Keratinocyte (primary cell): ENCODE results near the gene CACNA2D1. TPM values are rescaled to one million over a fixed set of nuclear protein-coding genes. Genes with fewer than 3 reads are reported as not detected.

Experiments used
- DNase-seq: peaks from one replicate; pipeline ENCODE4 v3.0.0-alpha.2; 2011; ENCODE audit warnings: low read depth, missing footprints, low spot score
- FAIRE-seq: peaks from 2 replicates; lab custom pipeline; 2011; peaks lifted over from hg19 to GRCh38; lab: Jason Lieb, UNC
- H2AFZ ChIP-seq: 2 replicates; pipeline ENCODE4 v1.6.0; 2012; ENCODE audit warnings: low read length, control low read depth, inconsistent platforms; ENCODE audit not compliant: control insufficient read depth
- H3K27ac ChIP-seq: 2 replicates; pipeline ENCODE4 v1.5.1; 2011; ENCODE audit warnings: low read length; ENCODE audit not compliant: control insufficient read depth, insufficient read depth
- H3K27me3 ChIP-seq: 3 replicates; pipeline ENCODE4 v1.6.0; 2011; ENCODE audit warnings: low read length; ENCODE audit not compliant: control insufficient read depth, insufficient read depth; ENCODE audit errors: extremely low read depth
- H3K36me3 ChIP-seq, 2 experiments: 2 replicates in 1 of 2; 3 replicates in 1 of 2; pipeline ENCODE4 v1.5.1; 2011; ENCODE audit warnings: low read length in 2 of 2, mild to moderate bottlenecking in 1 of 2; ENCODE audit not compliant: control insufficient read depth in 2 of 2, insufficient read depth in 2 of 2; ENCODE audit errors: extremely low read depth in 1 of 2
- H3K4me1 ChIP-seq: 3 replicates; pipeline ENCODE4 v1.5.1; 2011; ENCODE audit warnings: low read length; ENCODE audit not compliant: control insufficient read depth, insufficient read depth; ENCODE audit errors: extremely low read depth
- H3K4me2 ChIP-seq: 3 replicates; pipeline ENCODE4 v1.6.0; 2011; ENCODE audit warnings: low read depth, low read length; ENCODE audit not compliant: control insufficient read depth, insufficient read depth; ENCODE audit errors: extremely low read depth
- H3K4me3 ChIP-seq, 3 experiments: fragments of 200-600 bp in 1 of 3; sonication (generic) in 1 of 3; 2 replicates in 2 of 3; 3 replicates in 1 of 3; pipeline ENCODE4 v1.5.1; 2011 to 2016; ENCODE audit warnings: low read length in 3 of 3, mild to moderate bottlenecking in 3 of 3, control low read depth in 2 of 3, inconsistent platforms in 1 of 3, low read depth in 1 of 3, mixed read lengths in 1 of 3, mixed run types in 1 of 3, moderate library complexity in 1 of 3; ENCODE audit not compliant: control insufficient read depth in 2 of 3, insufficient read depth in 2 of 3; ENCODE audit errors: extremely low read depth in 1 of 3
- H3K79me2 ChIP-seq: 2 replicates; pipeline ENCODE4 v1.6.0; 2012; ENCODE audit warnings: low read length; ENCODE audit not compliant: control insufficient read depth, insufficient read depth
- H3K9ac ChIP-seq: 3 replicates; pipeline ENCODE4 v1.6.0; 2011; ENCODE audit warnings: low read length; ENCODE audit not compliant: control insufficient read depth, insufficient read depth; ENCODE audit errors: extremely low read depth
- H3K9me1 ChIP-seq: 3 replicates; pipeline ENCODE4 v1.6.0; 2011; ENCODE audit warnings: low read length; ENCODE audit not compliant: control insufficient read depth, insufficient read depth; ENCODE audit errors: extremely low read depth
- H3K9me3 ChIP-seq: 2 replicates; pipeline ENCODE4 v1.5.1; 2012; ENCODE audit warnings: low read depth, low read length; ENCODE audit not compliant: control insufficient read depth
- H4K20me1 ChIP-seq: 3 replicates; pipeline ENCODE4 v1.6.0; 2011; ENCODE audit warnings: low read length; ENCODE audit not compliant: control insufficient read depth, insufficient read depth; ENCODE audit errors: extremely low read depth
- CTCF ChIP-seq, 3 experiments: IDR thresholded peaks in 1 of 3; conservative IDR thresholded peaks in 1 of 3; optimal IDR thresholded peaks in 1 of 3; 2 replicates in 2 of 3; 3 replicates in 1 of 3; pipeline versions ENCODE3 to v1.5.1; 2011; ENCODE audit warnings: low read length in 3 of 3, mild to moderate bottlenecking in 3 of 3, moderate library complexity in 2 of 3, control low read depth in 1 of 3, inconsistent platforms in 1 of 3; ENCODE audit not compliant: insufficient read depth in 2 of 3; ENCODE audit errors: extremely low read depth in 1 of 3
- EZH2 ChIP-seq: IDR thresholded peaks from one replicate; pipeline ENCODE4 v1.6.1; 2012; ENCODE audit warnings: inconsistent platforms, mild to moderate bottlenecking, low read length, moderate library complexity
- dilution Hi-C: fragments of 300-500 bp; cut with MboI; formaldehyde crosslinking; loops from one replicate; pipeline ENCODE4 v1.7.0; 2020; ENCODE audit warnings: low sequenced_read_pairs; ENCODE audit not compliant: extremely low pct_ligation_motif_present
- polyA plus RNA-seq, 5 experiments: library from polyadenylated mRNA; depleted of rRNA in 3 of 5; stranded (reverse) in 3 of 5; stranded (forward) in 1 of 5; unstranded in 1 of 5; fragments of >200 nt; gene quantifications; 1 replicate in 1 of 5; 2 replicates in 3 of 5; 3 replicates in 1 of 5; pipeline versions ENCODE4 v1.2.1 to v1.2.3, GENCODE V29; 2011 to 2012; ENCODE audit warnings: missing spikeins in 2 of 5, low read depth in 1 of 5, low replicate concordance in 1 of 5

The CACNA2D1 gene
- polyA plus RNA-seq, 1 donor (not counting 4 experiments of a cell fraction or from before 2014, with no cell fraction given): 1.8 TPM

DNA sequence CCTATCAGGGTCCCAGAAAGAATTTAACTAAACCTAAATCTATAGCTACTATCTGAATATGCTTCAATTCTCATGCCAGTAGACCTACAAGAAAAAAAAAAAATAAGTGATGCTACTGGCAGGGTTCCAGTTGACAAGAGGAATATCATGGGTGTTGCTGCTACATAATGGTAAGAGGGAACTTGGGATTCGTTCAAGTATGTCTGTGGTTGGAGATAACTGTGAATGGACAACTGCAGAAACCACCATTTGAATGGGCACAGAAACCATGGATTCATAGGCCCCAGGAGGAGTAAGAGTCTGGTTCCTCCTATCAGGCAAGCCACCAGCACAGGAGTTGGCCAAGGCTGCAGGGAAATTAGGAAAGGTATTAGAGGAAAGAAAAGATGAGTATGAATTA lies 386.1 kb downstream of the CACNA2D1 start:
- Histone ChIP-seq H3K27me3 (no peaks in the 10 kb centered on the region), H3K27ac (no peak overlapping the region), H2AFZ (no peak overlapping the region), H4K20me1 (no peaks in the 10 kb centered on the region), H3K4me3 (no peak overlapping the region), H3K9ac (no peak overlapping the region), H3K9me3 (no peaks in the 10 kb centered on the region), H3K4me1 (no peaks in the 10 kb centered on the region), H3K79me2 (no peaks in the 10 kb centered on the region), H3K9me1 (no peaks in the 10 kb centered on the region), H3K36me3 (no peaks in the 10 kb centered on the region), H3K4me2 (no peak overlapping the region)
- TF ChIP-seq CTCF (optimal IDR thresholded peaks at IDR 0.05 in 1 of 3, IDR thresholded peaks at IDR 0.05 in 1 of 3, conservative IDR thresholded peaks at IDR 0.05 in 1 of 3; ENCODE audit: extremely low read depth in 1 of 3, insufficient read depth in 2 of 3, low read length in 3 of 3): no peak
- dilution Hi-C loops: no loop called here
- FAIRE-seq (no peak), DNase-seq (no peak)

DNA sequence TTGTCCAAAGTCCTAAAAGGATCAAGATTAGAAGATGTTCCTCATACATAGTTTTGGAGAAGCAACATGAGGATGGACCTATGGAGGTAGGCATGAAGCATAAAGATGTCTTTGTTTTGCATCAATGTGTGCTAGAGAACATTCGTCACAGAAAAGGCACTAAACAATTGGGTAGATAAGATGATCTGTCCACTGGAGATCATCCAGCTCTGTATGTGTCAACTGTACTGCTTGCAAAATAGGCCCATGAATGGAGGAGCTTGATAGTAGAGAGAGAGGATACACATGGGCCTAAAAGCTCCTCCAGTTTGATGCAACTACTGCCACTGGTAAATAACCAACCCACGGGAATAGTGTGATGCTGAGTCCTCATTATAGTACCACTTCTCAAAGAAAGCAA lies 387.3 kb downstream of the CACNA2D1 start:
- no peak overlapping the region for H3K4me3 ChIP-seq
- dilution Hi-C loops: no loop called here
- no peaks in the 10 kb centered on the region for H4K20me1 ChIP-seq
- DNase-seq (no peak), FAIRE-seq (no peak)
- H3K36me3 ChIP-seq: no peaks in the 10 kb centered on the region
- H3K9ac ChIP-seq: no peak overlapping the region
- no peaks in the 10 kb centered on the region for H3K9me3 ChIP-seq
- no peaks in the 10 kb centered on the region for H3K4me1 ChIP-seq
- no peak overlapping the region for H2AFZ ChIP-seq
- TF ChIP-seq EZH2 (no peak), CTCF (optimal IDR thresholded peaks at IDR 0.05 in 1 of 3, IDR thresholded peaks at IDR 0.05 in 1 of 3, conservative IDR thresholded peaks at IDR 0.05 in 1 of 3; ENCODE audit: extremely low read depth in 1 of 3, insufficient read depth in 2 of 3, low read length in 3 of 3) (no peak)
- H3K27ac ChIP-seq: no peak overlapping the region
- no peaks in the 10 kb centered on the region for H3K9me1 ChIP-seq
- H3K4me2 ChIP-seq: no peak overlapping the region
- H3K27me3 ChIP-seq: no peaks in the 10 kb centered on the region
- H3K79me2 ChIP-seq: no peaks in the 10 kb centered on the region
